ENCODE measurements around the gene LTO1. TPM values are rescaled to one million over a fixed set of nuclear protein-coding genes. Genes with fewer than 3 reads are reported as not detected.

LTO1 gene
- total and polyA plus RNA-seq, 10 of the 15 experiments (the other 5 are each of a cell fraction or from before 2014, with no cell fraction given) = 2.6 to 27.5 (median 14.4) TPM

DNA sequence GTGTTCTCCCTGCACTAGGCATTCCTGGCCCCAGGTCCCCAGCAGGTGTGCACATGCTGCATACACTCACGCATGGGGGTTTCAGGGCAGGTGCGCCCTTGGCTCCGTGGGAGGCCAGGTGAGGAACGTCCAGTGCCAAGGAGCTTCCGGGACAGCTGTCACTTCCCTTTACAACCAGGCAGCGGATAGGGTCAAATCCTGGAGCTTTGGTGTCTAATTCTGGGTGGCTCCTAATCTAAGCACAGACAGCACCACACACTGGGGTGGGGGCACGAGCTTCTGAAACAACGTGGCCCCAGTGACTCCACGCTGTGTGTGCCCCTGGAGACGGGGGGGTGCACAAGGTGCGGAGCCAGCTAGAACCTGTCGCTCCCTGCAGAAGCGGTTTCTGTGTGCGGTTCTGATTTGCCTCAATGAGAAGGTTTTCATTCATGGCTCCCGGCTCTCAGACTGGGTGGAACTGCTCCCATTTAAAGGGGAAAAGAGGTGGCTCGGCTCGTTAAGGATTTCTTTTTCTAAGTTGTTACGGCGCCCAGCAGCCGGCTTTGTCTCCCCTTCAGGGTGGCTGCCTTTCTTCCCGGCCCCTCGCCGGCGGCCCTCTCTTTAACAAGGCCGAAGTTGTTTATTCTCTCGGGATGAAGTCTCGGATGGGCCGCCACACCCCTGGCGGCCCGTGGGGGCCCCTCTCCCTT is 29.2 kb downstream of the LTO1 start:
- POLR2A ChIA-PET = no interaction called here
- RAD21 ChIA-PET (ENCODE audit: unreplicated experiment) = no interaction called here
- Histone ChIP-seq H3K9me3 (replicated peaks; ENCODE audit: control insufficient read depth, insufficient read depth, low read length) (no peaks in the 10 kb centered on the region), H4K20me1 (ENCODE audit: control insufficient read depth, insufficient read depth) (no peaks in the 10 kb centered on the region), H3K27me3 (replicated peaks in 1 of 2; ENCODE audit: control insufficient read depth in 2 of 2, insufficient read depth in 2 of 2, low read length in 1 of 2) (peaks cover 3 to 5% of the 10 kb centered on the region in 2 experiments), H3K4me3 (no peak overlapping the region), H3K36me3 (ENCODE audit: control insufficient read depth in 2 of 2, insufficient read depth in 2 of 2, low read length in 1 of 2) (no peaks in the 10 kb centered on the region), H3K4me1 (ENCODE audit: control insufficient read depth, insufficient read depth, low read length) (peaks cover 2% of the 10 kb centered on the region), H3K27ac (ENCODE audit: control insufficient read depth, insufficient read depth) (no peak overlapping the region), H3K79me2 (ENCODE audit: control insufficient read depth, insufficient read depth, low read length) (no peaks in the 10 kb centered on the region), H3K9ac (ENCODE audit: control insufficient read depth, insufficient read depth, low read length) (no peak overlapping the region), H3K4me2 (ENCODE audit: control insufficient read depth, insufficient read depth) (no peak overlapping the region), H2AFZ (ENCODE audit: control insufficient read depth, low read depth, low read length) (no peak overlapping the region)
- ATAC-seq = no peak
- no TSS peak for BruUV-seq (replicated peaks)
- no peak for DNase-seq (ENCODE audit: low read depth, low spot score)
- CTCF ChIA-PET = interaction anchor here (1.2 to 4.4 kb wide), 3 partner anchors 24 to 515 kb away, joined by 3 to 18 read pairs (median 9); no protein-coding TSS in a partner anchor
- SMC1A ChIA-PET (ENCODE audit: uncharacterized antibody, unreplicated experiment) = no interaction called here
- in situ Hi-C loops (cut with MboI) (no loop called here), intact Hi-C loops (cut with micrococcal nuclease; ENCODE audit: unreplicated experiment) (no loop called here)
- no peak for FAIRE-seq
- 77% methylated on average over 30 of the region's 30 CpGs for WGBS (ENCODE audit: insufficient coverage, insufficient replicate concordance, low lambda C conversion rate, missing lambda C conversion rate)
- TF ChIP-seq HCFC1 (IDR thresholded peaks at IDR 0.05; ENCODE audit: low read length) (no peak), ZNF622 (IDR thresholded peaks at IDR 0.05) (no peak), EZH2 (IDR thresholded peaks at IDR 0.05; ENCODE audit: borderline replicate concordance, control insufficient read depth, low read depth, low read length) (no peak), NBN (IDR thresholded peaks at IDR 0.05) (no peak), IRF4 (IDR thresholded peaks at IDR 0.05; ENCODE audit: low read depth, low read length) (no peak), RB1 (IDR thresholded peaks at IDR 0.05; ENCODE audit: borderline replicate concordance) (no peak), FOXM1 (IDR thresholded peaks at IDR 0.05; ENCODE audit: low read depth, low read length) (no peak), RELA (IDR thresholded peaks at IDR 0.05; ENCODE audit: borderline replicate concordance, partially characterized antibody) (no peak), NR2F1 (conservative IDR thresholded peaks at IDR 0.05) (no peak), MTA2 (IDR thresholded peaks at IDR 0.05; ENCODE audit: low read depth) (no peak), FOS (IDR thresholded peaks at IDR 0.05; ENCODE audit: borderline replicate concordance, extremely low read depth, insufficient read length) (no peak), ATF7 (IDR thresholded peaks at IDR 0.05; ENCODE audit: low read depth) (no peak)
- TF ChIP-seq, protein P1, sequence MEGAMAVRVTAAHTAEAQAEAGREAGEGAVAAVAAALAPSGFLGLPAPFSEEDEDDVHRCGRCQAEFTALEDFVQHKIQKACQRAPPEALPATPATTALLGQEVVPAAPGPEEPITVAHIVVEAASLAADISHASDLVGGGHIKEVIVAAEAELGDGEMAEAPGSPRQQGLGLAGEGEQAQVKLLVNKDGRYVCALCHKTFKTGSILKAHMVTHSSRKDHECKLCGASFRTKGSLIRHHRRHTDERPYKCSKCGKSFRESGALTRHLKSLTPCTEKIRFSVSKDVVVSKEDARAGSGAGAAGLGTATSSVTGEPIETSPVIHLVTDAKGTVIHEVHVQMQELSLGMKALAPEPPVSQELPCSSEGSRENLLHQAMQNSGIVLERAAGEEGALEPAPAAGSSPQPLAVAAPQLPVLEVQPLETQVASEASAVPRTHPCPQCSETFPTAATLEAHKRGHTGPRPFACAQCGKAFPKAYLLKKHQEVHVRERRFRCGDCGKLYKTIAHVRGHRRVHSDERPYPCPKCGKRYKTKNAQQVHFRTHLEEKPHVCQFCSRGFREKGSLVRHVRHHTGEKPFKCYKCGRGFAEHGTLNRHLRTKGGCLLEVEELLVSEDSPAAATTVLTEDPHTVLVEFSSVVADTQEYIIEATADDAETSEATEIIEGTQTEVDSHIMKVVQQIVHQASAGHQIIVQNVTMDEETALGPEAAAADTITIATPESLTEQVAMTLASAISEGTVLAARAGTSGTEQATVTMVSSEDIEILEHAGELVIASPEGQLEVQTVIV (IDR thresholded peaks at IDR 0.05; ENCODE audit: borderline replicate concordance, partially characterized antibody) = no peak
- TF ChIP-seq, protein P2, sequence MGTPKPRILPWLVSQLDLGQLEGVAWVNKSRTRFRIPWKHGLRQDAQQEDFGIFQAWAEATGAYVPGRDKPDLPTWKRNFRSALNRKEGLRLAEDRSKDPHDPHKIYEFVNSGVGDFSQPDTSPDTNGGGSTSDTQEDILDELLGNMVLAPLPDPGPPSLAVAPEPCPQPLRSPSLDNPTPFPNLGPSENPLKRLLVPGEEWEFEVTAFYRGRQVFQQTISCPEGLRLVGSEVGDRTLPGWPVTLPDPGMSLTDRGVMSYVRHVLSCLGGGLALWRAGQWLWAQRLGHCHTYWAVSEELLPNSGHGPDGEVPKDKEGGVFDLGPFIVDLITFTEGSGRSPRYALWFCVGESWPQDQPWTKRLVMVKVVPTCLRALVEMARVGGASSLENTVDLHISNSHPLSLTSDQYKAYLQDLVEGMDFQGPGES (IDR thresholded peaks at IDR 0.05) = no peak
